Hematopoietic multipotent progenitor cell treated with erythropoietin and hydrocortisone succinate and interleukin-3 and kit ligand, for 4 days (in vitro differentiated cells): ENCODE data around the gene SCNN1B.

Experiments
- DNase-seq: peaks from one replicate; pipeline ENCODE4 v3.0.0-alpha.2; 2015

The SCNN1B gene

DNA sequence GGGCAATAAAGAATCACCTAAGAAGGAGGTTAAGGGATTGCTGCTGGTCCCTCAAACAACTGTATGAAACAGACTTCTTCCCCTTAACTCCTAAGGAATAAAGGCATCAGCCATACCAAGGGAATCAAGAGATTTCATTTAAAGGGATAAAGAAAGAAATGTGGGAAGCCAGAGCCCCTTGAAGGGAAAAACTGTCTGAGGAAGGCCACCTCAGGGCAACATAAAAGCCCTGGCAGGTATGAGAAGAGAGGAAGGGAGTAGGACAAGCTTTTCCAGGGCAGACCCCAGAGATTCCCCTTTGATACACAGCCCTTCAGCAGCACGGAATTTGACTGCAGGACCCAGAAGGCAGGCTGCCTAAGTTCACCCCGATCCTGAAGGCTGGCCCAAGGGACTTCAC, 107.4 kb downstream of the SCNN1B start:
- no peak for DNase-seq

DNA sequence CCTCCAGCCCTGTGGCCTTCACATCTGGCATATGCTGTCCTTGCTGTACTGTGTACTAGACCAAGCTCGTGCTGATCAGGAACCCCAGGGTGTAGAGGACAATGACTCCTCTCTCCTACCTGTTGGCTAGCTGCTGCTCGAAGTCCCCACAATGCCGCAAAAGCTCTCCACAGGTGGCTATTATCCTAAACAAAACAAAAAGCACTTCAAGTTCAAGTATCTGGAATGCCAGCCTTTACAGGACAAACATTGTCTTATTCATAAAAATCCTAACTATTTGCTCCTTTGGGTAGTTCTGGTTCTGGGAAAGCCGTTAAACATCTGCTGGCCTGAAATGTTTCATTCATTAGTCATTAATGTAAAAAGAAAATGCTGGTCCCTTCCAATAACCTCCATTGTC, 108.1 kb downstream of the SCNN1B start:
- DNase-seq: no peak

DNA sequence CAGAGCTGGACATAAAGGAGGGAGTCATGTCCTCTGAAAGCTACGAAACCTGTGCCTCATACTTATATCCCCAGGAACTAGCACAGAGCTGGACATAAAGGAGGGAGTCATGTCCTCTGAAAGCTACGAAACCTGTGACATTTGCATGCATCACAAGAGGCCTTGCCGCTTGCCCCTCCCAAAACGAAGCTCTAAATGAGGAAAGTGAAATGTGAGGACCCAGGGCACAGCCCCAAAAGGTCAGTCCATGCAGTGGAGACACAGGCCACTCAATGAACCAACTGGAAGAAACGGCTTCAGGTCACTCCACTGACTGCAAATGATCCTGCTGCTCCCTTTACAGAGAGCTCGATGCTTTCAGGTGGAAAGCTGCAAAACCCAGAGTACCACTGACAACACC, 112.6 kb downstream of the SCNN1B start:
- DNase-seq: no peak

DNA sequence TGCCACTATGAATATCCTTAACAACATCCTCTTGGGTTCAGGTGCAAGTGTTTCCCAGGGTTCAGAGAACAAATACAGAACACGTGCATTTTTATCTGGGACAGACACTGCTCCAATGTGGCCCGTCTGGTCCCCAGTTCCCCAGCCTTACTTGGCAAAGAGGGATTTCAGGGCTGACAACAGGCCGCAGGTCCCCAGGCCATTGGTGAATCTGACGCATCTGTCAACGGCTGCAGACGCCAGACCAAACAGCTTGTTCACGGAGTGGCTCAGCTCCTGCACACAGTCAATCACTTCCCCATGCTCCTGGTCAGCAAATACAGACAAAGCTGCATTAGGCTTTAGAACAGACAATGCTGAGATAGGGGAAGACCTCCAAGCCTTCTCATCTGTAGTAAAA, 114.7 kb downstream of the SCNN1B start:
- no peak for DNase-seq

DNA sequence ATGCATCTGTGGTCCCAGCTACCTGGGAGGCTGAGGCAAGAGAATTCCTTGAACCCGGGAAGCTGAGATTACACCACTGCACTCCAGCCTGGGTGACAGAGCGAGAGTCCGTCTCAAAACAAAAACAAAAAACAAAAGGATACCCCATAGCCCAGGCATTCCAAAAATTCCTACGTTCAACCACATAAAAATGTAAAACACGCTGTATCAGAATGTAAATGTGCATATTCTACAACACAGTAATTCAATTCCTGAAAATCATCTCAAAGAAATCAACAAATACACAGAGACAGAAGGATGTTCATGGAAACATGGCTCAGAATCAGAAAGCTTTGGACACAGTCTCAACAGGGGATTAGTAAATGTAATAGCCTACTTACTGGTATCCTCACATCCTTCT, 117.9 kb downstream of the SCNN1B start:
- DNase-seq: no peak

DNA sequence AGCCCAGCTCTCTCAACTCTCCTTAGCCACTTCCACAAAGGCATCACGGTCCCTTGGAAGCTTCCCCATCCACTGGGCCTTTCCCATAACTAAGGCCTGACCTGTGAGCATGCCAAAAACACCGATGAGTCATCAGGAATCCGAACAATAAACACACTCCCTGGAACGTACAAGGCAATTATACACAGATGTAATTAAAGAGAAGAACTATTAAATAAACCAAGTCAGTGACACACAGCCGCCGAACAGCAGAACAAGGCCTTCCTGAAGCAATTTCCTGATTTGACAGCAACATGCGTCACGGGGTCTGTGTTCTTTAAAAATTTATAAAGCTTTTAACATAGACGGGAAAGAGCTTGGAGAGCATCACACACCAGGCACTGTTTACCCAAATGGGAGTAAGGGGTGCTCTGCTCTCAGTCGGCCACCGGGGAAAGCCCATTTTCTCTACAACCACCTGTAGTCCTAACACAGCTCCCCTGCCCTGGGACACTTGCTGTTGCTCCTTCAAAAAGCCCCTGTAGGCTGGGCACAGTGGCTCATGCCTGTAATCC, 121.5 kb downstream of the SCNN1B start:
- DNase-seq: no peak

DNA sequence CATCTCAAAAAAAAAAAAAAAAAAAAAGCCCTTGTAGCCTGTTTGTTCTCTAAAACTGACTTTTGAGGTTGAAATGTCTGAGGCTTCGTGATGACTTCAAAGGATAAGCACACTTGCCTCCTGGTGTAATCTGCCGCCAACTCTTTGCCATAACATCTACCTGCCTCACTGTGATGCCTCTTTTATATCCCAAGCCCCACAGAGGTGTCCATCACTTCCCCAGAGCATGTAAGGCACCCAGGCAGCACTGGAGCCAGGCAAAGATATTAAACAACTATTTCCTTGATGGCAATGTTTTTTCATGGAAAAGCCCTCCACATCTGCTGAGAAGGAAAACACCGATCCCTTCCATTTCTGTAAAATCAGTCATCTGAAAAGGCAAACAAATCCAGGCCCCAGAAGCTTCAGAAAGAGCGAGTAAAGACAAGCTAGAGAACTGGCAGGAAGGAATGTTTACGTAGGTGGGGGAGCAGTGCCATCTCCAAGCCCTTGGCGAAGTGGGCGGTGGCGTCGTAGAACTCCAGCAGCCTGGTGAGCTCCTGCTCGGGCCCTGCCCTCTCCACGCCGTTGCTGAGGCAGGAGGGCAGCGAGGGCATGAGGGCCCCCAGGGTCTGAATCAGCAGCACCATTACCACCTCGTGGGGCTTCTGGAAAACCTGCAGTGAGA, 122.3 kb downstream of the SCNN1B start:
- DNase-seq: no peak

DNA sequence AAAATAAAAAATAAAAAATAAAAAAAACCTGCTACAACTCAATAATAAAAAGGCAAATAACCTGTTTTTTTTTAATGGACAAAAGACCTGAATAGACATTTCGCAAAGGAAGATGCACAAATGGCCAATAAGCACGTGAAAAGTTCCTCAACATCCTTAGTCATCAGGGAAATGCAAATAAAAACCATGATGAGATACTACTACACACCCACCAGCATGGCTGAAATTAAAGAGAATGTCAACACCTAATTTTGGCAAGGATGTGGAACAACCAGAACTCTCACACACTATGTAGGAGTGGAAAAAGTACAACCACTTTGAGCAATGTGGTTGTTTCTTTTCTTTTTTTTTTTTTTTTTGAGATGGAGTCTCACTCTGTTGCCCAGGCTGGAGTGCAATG, 126.2 kb downstream of the SCNN1B start:
- no peak for DNase-seq
